SU-DHL-6 (cell line): ENCODE measurements around the gene BMERB1.

Source experiments
- H2AFZ ChIP-seq: fragments of 200-600 bp; sonication (generic); 2 replicates; pipeline ENCODE4 v1.6.1; 2014; ENCODE audit warnings: low read depth, mild to moderate bottlenecking, moderate library complexity, mixed read lengths, antibody characterized with exemption, low read length; ENCODE audit not compliant: severe bottlenecking
- H3F3A ChIP-seq: fragments of 200-600 bp; shearing (Covaris generic); 2 replicates; pipeline ENCODE4 v1.6.0; 2016; ENCODE audit warnings: antibody characterized with exemption, mild to moderate bottlenecking; ENCODE audit not compliant: insufficient read depth
- H3K27ac ChIP-seq: fragments of 200-600 bp; sonication (generic); 2 replicates; pipeline ENCODE4 v1.5.1; 2016; ENCODE audit warnings: low read depth, mild to moderate bottlenecking, low read length, moderate library complexity, mixed read lengths
- H3K27me3 ChIP-seq: fragments of 200-600 bp; sonication (generic), shearing (Covaris generic); 2 replicates; pipeline ENCODE4 v1.6.0; 2014; ENCODE audit warnings: mild to moderate bottlenecking, low read length
- H3K36me3 ChIP-seq: fragments of 200-600 bp; sonication (generic); 2 replicates; pipeline ENCODE4 v1.6.1; 2014; ENCODE audit warnings: mild to moderate bottlenecking, low read length, mixed read lengths
- H3K4me2 ChIP-seq: fragments of 300-600, 200-600 bp; shearing (Covaris generic), sonication (generic); 2 replicates; pipeline ENCODE4 v1.6.0; 2014; ENCODE audit warnings: low read length, low read depth, mild to moderate bottlenecking; ENCODE audit not compliant: poor library complexity, severe bottlenecking
- H3K4me3 ChIP-seq: fragments of 200-600 bp; sonication (generic); 2 replicates; pipeline ENCODE4 v1.5.1; 2014; ENCODE audit warnings: antibody characterized with exemption, low read length, mild to moderate bottlenecking, mixed read lengths; ENCODE audit not compliant: insufficient read depth, poor library complexity, severe bottlenecking
- H3K79me2 ChIP-seq: fragments of 200-600 bp; sonication (generic); 2 replicates; pipeline ENCODE4 v1.6.1; 2014; ENCODE audit warnings: mild to moderate bottlenecking, low read length, moderate library complexity; ENCODE audit not compliant: insufficient read depth
- H3K9ac ChIP-seq: fragments of 200-600 bp; sonication (generic); 2 replicates; pipeline ENCODE4 v1.7.0; 2014; ENCODE audit warnings: mild to moderate bottlenecking, low read length
- H3K9me2 ChIP-seq: fragments of 200-600 bp; sonication (generic); replicated peaks from 2 replicates; pipeline ENCODE4 v1.6.1; 2014; ENCODE audit warnings: low read length; ENCODE audit not compliant: insufficient read depth
- H3K9me3 ChIP-seq: fragments of 200-600 bp; sonication (generic); 2 replicates; pipeline ENCODE4 v1.6.1; 2014; ENCODE audit warnings: low read length, mixed read lengths; ENCODE audit not compliant: insufficient read depth
- H4K20me1 ChIP-seq: fragments of 200-600 bp; sonication (generic); 2 replicates; pipeline ENCODE4 v1.6.1; 2014; ENCODE audit warnings: low read depth, mild to moderate bottlenecking, antibody characterized with exemption, low read length, moderate library complexity, mixed read lengths
- CTCF ChIP-seq: fragments of 200-600 bp; sonication (generic); IDR thresholded peaks from one replicate; pipeline ENCODE4 v1.5.1; 2017; ENCODE audit warnings: antibody characterized with exemption, mild to moderate bottlenecking, low read length, moderate library complexity; ENCODE audit not compliant: insufficient read depth, poor library complexity, severe bottlenecking
- EZH2phosphoT487 ChIP-seq: fragments of 200-600 bp; sonication (generic), shearing (Covaris generic); conservative IDR thresholded peaks from 2 replicates; pipeline ENCODE4 v1.6.1; 2018; ENCODE audit warnings: mild to moderate bottlenecking, antibody characterized with exemption, low read length, moderate library complexity, mixed read lengths

Gene BMERB1

GRCh38 chr16:15548482-15548891 is 114.1 kb downstream of the BMERB1 start:
- Histone ChIP-seq H3K9ac (no peak overlapping the region), H3K9me2 (no peaks in the 10 kb centered on the region), H3K79me2 (no peaks in the 10 kb centered on the region), H2AFZ (no peak overlapping the region), H4K20me1 (no peaks in the 10 kb centered on the region), H3K36me3 (no peaks in the 10 kb centered on the region), H3F3A (no peaks in the 10 kb centered on the region), H3K9me3 (no peaks in the 10 kb centered on the region), H3K27ac (no peak overlapping the region), H3K4me3 (no peak overlapping the region), H3K27me3 (no peaks in the 10 kb centered on the region), H3K4me2 (no peak overlapping the region)
- TF ChIP-seq CTCF (no peak), EZH2phosphoT487 (no peak)

- Histone ChIP-seq H3K4me2 (no peak overlapping the region), H3K36me3 (no peaks in the 10 kb centered on the region), H3K27ac (no peak overlapping the region), H3K9me3 (no peaks in the 10 kb centered on the region), H3F3A (no peaks in the 10 kb centered on the region), H3K4me3 (no peak overlapping the region), H3K9me2 (no peaks in the 10 kb centered on the region), H4K20me1 (no peaks in the 10 kb centered on the region), H3K27me3 (no peaks in the 10 kb centered on the region), H3K9ac (no peak overlapping the region), H2AFZ (no peak overlapping the region), H3K79me2 (no peaks in the 10 kb centered on the region)
- TF ChIP-seq CTCF (no peak), EZH2phosphoT487 (no peak)
Observed at GRCh38 chr16:15552507-15552906, 118.1 kb downstream of the BMERB1 start.

GRCh38 chr16:15553313-15554088 is 119.1 kb downstream of the BMERB1 start:
- H3K36me3 ChIP-seq: no peaks in the 10 kb centered on the region
- no peaks in the 10 kb centered on the region for H3F3A ChIP-seq
- H3K79me2 ChIP-seq: no peaks in the 10 kb centered on the region
- H3K4me2 ChIP-seq: no peak overlapping the region
- H3K27ac ChIP-seq: no peak overlapping the region
- H3K9me2 ChIP-seq: no peaks in the 10 kb centered on the region
- no peak overlapping the region for H3K9ac ChIP-seq
- H4K20me1 ChIP-seq: no peaks in the 10 kb centered on the region
- no peak overlapping the region for H2AFZ ChIP-seq
- H3K9me3 ChIP-seq: no peaks in the 10 kb centered on the region
- no peaks in the 10 kb centered on the region for H3K27me3 ChIP-seq
- TF ChIP-seq EZH2phosphoT487: no peak
- no peak for TF ChIP-seq CTCF
- H3K4me3 ChIP-seq: no peak overlapping the region
